Transverse colon (tissue), 3 donors: ENCODE results near the gene RHOBTB3.

Experiments used
- CTCF ChIP-seq, 5 experiments: fragments of 200-600 bp in 3 of 5; fragments of 450-650 bp in 2 of 5; sonication (generic) in 3 of 5; IDR thresholded peaks; 1 replicate in 2 of 5; 2 replicates in 3 of 5; pipeline ENCODE4 v1.5.1; 2016 to 2017; ENCODE audit warnings: antibody characterized with exemption in 5 of 5, inconsistent platforms in 3 of 5, mild to moderate bottlenecking in 2 of 5, moderate library complexity in 1 of 5
- EP300 ChIP-seq: sonication (generic); formaldehyde crosslinking; IDR thresholded peaks from one replicate; pipeline ENCODE4 v1.6.1; 2017; ENCODE audit warnings: antibody characterized with exemption, low read depth

- TF ChIP-seq CTCF (IDR thresholded peaks at IDR 0.05) (no peak), EP300 (no peak)
Measured at GRCh38 chr5:95701074-95701473, 30.1 kb upstream of the RHOBTB3 start.
